Stimulated activated naive B cell treated with anti-CD40 and anti-IgM and Interleukin-4, amounts not matched to agents 10 μg/mL and 1 μg/mL and 100 μg/mL, for 72 hours (primary cell): Measurements from ENCODE around the gene TM4SF1.

Source experiments
- ATAC-seq, 2 donors: fragments of 150-1000 bp; cut with Tn5 transposase; replicated peaks; 2 replicates each; pipeline ENCODE4 v1.10.0; 2021; ENCODE audit warnings: moderate library complexity in 1 of 2
- DNase-seq: peaks from one replicate; pipeline ENCODE4 v3.0.0; 2021
- H3K27ac Mint-ChIP-seq: one replicate; pipeline ENCODE4 v1.8.0; 2022; ENCODE audit warnings: mild to moderate bottlenecking, mixed read lengths
- H3K27me3 Mint-ChIP-seq, 2 donors: one replicate each; pipeline ENCODE4 v1.8.0; 2022; ENCODE audit warnings: mixed read lengths in 2 of 2
- H3K36me3 Mint-ChIP-seq, 2 donors: one replicate each; pipeline ENCODE4 v1.8.0; 2022; ENCODE audit warnings: mixed read lengths in 2 of 2, mild to moderate bottlenecking in 1 of 2
- H3K4me1 Mint-ChIP-seq, 2 donors: one replicate each; pipeline ENCODE4 v1.8.0; 2022; ENCODE audit warnings: mixed read lengths in 2 of 2, mild to moderate bottlenecking in 1 of 2
- H3K4me3 Mint-ChIP-seq, 2 donors: one replicate each; pipeline ENCODE4 v1.8.0; 2022; ENCODE audit warnings: mild to moderate bottlenecking in 2 of 2, mixed read lengths in 2 of 2, moderate library complexity in 1 of 2
- H3K9me3 Mint-ChIP-seq, 2 donors: one replicate each; pipeline ENCODE4 v1.8.0; 2022; ENCODE audit warnings: mixed read lengths in 2 of 2, mild to moderate bottlenecking in 1 of 2

TM4SF1 gene

DNA sequence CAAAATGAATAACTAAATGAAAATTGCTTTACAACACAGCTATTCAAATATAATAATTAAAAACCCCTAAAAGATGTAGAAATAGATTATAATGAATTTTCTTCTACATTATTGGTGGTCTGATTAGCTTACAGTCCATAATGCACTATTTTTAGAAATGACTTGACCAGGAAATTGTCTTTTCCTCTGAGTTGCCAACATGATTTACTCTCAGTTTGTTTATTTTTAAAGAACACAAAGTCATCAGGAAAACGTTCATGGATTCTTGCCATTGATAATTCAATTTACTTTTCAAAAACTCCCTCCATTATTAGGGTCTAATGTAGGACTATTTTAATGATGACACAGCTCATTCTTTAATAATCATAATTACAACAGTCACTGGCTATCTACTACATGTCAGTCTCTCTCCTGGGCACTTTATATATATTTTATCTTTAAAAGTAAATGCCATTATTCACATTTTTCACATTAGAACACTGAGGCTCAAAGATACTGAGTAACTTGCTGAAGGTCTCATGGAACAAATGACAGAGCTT lies 45.2 kb downstream of the TM4SF1 start:
- Mint-ChIP-seq H3K9me3 (no peaks in the 10 kb centered on the region), H3K27ac (no peak overlapping the region), H3K36me3 (no peaks in the 10 kb centered on the region), H3K4me1 (no peaks in the 10 kb centered on the region), H3K4me3 (no peak overlapping the region), H3K27me3 (peaks cover 0 to 4% of the 10 kb centered on the region in 2 donors)
- no peak for DNase-seq
- ATAC-seq: no peak

DNA sequence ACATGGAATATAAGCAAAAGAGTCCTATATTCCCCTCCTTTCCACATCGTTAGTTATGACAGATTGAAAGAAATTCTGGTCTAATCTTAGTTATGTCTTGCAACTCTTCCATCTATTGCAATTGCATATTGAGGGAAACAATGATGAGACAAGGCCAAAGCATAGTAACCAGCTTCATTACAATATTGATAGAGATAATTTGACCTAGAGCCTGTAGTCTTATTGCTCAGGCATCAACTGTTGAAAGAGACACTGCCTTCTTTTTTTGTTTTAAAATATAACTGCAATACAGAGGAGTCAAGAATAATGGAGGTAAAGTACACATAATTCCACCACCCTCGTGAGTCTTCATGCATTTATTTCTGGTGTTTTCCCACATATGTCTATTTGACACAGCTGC lies 46.1 kb downstream of the TM4SF1 start:
- Mint-ChIP-seq H3K27me3 (peaks cover 0 to 4% of the 10 kb centered on the region in 2 donors), H3K27ac (no peak overlapping the region), H3K4me1 (no peaks in the 10 kb centered on the region), H3K4me3 (no peak overlapping the region), H3K9me3 (no peaks in the 10 kb centered on the region), H3K36me3 (no peaks in the 10 kb centered on the region)
- ATAC-seq (no peak), DNase-seq (no peak)

DNA sequence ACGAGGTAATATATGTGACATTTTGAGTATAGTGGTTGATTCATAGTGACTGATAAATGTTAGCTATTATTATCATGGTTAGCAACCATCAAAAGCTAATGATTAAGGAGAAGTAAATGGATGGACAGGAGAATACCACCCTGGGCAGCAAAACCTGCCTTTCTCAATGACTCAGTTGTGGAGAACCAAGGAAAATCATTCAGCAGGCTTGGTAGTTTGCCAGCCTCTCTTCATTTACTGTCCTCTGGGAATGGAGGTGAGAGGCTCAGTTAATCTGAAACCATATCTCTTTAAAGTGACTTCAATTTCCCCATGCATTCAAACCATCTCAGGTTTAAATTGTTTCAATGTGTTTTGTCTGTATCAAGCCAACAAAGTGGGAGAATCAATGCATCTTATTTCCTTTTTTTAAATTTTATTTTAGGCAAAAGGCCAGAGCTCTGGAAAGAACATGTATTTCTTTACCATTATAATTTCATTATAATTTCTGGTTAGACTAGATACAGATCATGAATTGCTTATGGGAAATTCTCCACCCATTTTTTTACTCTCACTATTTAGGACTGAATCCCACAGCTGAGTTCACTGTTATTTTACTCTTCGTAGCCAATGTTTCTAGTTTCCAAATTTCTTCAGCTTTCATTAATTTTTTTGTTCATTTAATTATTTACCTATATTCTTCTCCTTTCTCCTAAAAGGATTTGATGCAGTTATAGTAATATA lies 46.7 kb downstream of the TM4SF1 start:
- Mint-ChIP-seq H3K4me3 (no peak overlapping the region), H3K36me3 (no peaks in the 10 kb centered on the region), H3K27me3 (peaks cover 0 to 4% of the 10 kb centered on the region in 2 donors), H3K27ac (no peak overlapping the region), H3K9me3 (no peaks in the 10 kb centered on the region), H3K4me1 (no peaks in the 10 kb centered on the region)
- DNase-seq (no peak), ATAC-seq (no peak)

DNA sequence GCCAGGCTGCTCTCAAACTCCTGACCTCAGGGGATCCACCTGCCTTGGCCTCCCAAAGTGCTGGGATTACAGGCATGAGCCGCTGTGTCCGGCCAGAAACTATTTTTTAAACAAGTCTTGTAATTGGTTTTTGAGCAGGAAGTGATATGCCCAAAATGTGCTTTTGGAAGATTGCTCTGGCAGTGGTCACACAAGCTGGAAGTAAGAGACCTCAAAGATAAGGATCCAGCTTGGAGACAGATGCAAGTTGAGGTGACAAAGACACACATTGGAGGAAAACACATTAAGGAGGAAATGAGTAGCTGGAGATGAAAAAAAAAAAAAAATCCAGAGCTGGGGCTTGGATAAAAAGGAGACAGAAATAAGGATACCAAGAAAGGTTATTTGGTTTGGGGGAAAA lies 50.3 kb downstream of the TM4SF1 start:
- H3K27me3 Mint-ChIP-seq: peaks cover 0 to 9% of the 10 kb centered on the region in 2 donors
- H3K4me3 Mint-ChIP-seq: no peak overlapping the region
- H3K27ac Mint-ChIP-seq: no peak overlapping the region
- ATAC-seq: no peak
- H3K9me3 Mint-ChIP-seq: no peaks in the 10 kb centered on the region
- H3K4me1 Mint-ChIP-seq: no peaks in the 10 kb centered on the region
- DNase-seq: no peak
- H3K36me3 Mint-ChIP-seq: no peaks in the 10 kb centered on the region

DNA sequence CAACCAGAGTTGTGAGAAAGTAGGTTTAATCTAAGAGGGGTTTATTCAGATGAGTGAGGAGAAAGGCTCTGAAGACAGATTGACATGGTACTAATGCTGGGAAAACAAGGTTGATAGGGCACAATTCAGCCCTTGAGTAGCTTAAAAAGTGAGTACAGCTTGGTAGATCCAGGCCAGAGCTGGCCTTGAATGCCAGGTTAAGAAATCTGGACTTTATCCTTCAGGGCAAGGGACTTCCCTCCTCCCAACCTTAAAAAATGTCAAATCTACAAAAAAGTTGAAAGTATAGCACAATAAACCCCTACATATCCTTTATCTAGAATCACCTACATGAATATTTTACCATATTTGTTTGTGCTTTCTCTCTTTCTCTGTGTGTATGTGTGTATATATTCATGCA lies 51.9 kb downstream of the TM4SF1 start:
- ATAC-seq: no peak
- Mint-ChIP-seq H3K4me3 (no peak overlapping the region), H3K36me3 (no peaks in the 10 kb centered on the region), H3K4me1 (no peaks in the 10 kb centered on the region), H3K27ac (no peak overlapping the region), H3K27me3 (peaks cover 0 to 9% of the 10 kb centered on the region in 2 donors), H3K9me3 (no peaks in the 10 kb centered on the region)
- no peak for DNase-seq

DNA sequence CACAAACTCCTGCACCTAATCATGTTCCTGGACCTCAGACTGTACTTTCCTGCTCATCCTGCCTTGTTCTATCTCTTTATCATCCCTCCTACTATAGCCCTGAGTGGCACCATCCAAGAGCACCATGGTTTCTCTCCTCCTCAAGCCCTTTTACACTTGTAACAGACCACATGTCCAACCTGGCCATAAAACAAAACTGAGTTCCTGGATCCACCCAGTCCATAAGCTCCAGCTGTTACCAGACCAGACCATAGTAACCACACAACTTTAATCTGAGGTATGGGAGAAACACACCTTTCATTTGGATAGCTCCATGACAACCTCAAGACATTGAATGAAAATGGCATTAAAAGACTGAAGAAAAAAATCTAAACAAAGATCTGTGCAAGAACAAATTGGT lies 53.1 kb downstream of the TM4SF1 start:
- Mint-ChIP-seq H3K9me3 (no peaks in the 10 kb centered on the region), H3K4me3 (no peak overlapping the region), H3K4me1 (no peaks in the 10 kb centered on the region), H3K27ac (no peak overlapping the region), H3K36me3 (no peaks in the 10 kb centered on the region), H3K27me3 (peaks cover 0 to 9% of the 10 kb centered on the region in 2 donors)
- ATAC-seq (no peak), DNase-seq (no peak)

DNA sequence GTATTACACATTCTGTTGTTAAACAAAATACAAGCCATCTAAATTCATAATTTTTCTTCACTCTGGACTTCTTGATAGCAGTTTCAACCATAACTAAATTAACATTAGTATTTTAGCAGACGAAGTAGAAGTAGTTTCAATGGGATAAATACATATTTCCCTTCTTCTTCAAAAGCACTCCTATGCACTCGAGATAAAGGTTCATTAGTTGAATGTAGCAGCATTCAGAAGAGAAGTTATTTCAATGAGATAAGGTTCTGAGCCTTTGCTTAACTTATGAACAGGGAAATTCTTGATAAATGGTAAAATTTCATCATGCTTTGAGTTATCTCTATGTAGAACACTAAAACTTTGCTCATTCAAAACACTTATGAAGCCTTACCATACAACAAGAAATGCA lies 55.8 kb downstream of the TM4SF1 start:
- H3K27me3 Mint-ChIP-seq: peaks cover 0 to 9% of the 10 kb centered on the region in 2 donors
- ATAC-seq: no peak
- H3K4me1 Mint-ChIP-seq: no peaks in the 10 kb centered on the region

DNA sequence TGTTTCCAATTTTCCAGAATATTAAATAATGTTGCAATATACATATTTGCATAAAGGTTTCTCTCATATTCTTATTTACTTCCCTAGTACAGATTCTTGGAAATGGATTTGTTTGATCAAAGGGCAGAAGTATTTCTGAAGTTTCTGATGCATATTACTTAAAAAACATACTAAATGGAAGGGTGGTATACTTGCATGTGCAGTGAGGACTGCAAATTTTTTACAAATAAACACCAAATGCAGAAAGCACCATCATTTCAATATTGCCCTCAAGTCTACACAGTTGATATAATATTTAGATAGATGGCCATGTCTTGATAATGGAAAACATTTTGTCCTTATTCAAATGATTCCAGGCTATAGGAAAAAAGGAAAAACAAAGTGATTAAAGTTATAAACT lies 56.3 kb downstream of the TM4SF1 start:
- H3K4me1 Mint-ChIP-seq: no peaks in the 10 kb centered on the region
- no peak for DNase-seq
- ATAC-seq: no peak
- no peaks in the 10 kb centered on the region for H3K9me3 Mint-ChIP-seq
- H3K27me3 Mint-ChIP-seq: peaks cover 0 to 9% of the 10 kb centered on the region in 2 donors
- no peaks in the 10 kb centered on the region for H3K36me3 Mint-ChIP-seq
- H3K27ac Mint-ChIP-seq: no peak overlapping the region
- H3K4me3 Mint-ChIP-seq: no peak overlapping the region

More for the DNA sequence above, 55.8 kb downstream of the TM4SF1 start:
- Mint-ChIP-seq H3K4me3 (no peak overlapping the region), H3K36me3 (no peaks in the 10 kb centered on the region), H3K27ac (no peak overlapping the region), H3K9me3 (no peaks in the 10 kb centered on the region)
- DNase-seq: no peak

DNA sequence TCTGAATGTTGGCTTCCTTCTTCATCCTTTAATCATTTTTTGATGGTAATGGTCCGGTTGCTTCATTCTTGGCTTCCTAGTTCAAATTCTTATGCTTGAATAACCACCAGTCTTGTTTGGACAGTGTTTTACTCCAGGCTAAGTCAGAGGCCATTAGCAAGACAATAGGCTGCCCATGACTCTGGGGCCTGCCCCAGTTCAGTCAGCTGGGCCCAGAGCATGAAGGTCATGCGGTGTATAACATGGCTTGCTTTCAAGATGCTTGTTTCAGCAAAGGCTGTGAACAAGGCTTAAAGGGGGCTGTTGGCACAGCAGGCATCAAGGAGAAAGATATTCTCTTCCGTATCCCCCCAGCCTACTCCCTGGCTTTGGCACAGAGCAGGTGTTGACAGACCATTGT lies 57.7 kb downstream of the TM4SF1 start:
- DNase-seq (no peak), ATAC-seq (no peak)
- H3K27ac Mint-ChIP-seq: no peak overlapping the region
- no peak overlapping the region for H3K4me3 Mint-ChIP-seq
- no peaks in the 10 kb centered on the region for H3K9me3 Mint-ChIP-seq
- H3K36me3 Mint-ChIP-seq: no peaks in the 10 kb centered on the region
- H3K27me3 Mint-ChIP-seq: peaks cover 0 to 8% of the 10 kb centered on the region in 2 donors
- H3K4me1 Mint-ChIP-seq: no peaks in the 10 kb centered on the region
